B cell (primary cell): ENCODE data around the gene BCKDHA. TPM values are rescaled to one million over a fixed set of nuclear protein-coding genes. Genes with fewer than 3 reads are reported as not detected.
"Not testable (repeated sequence)": the region's sequence is repeated elsewhere in the genome, so short reads cannot be mapped to it uniquely, and the experiment has no call there.

Experiments used
- ATAC-seq: fragments of 200-7000 bp; cut with Tn5 transposase; one replicate; pipeline ENCODE4 v1.10.0; 2021; ENCODE audit warnings: low read depth, mild to moderate bottlenecking, moderate number of reproducible peaks, moderate library complexity
- CTCF ChIA-PET: fragments of 350-600 bp; sonication (Branson Sonifier 250); formaldehyde crosslinking; loops from one replicate; lab custom pipeline; 2021; ENCODE audit warnings: antibody characterized with exemption, inconsistent platforms; lab: Charles Lee
- POLR2A ChIA-PET: fragments of 350-600 bp; sonication (Branson Sonifier 250); formaldehyde crosslinking; loops from one replicate; lab custom pipeline; 2021; ENCODE audit warnings: antibody characterized with exemption; lab: Charles Lee
- DNase-seq: peaks from one replicate; pipeline ENCODE4 v3.0.0; 2013
- H2AFZ ChIP-seq: 2 replicates; pipeline ENCODE4 v1.6.1; 2012; ENCODE audit warnings: mild to moderate bottlenecking, low read depth, low read length; ENCODE audit not compliant: insufficient read depth, poor library complexity, severe bottlenecking
- H3K27ac ChIP-seq, 2 donors: 1 replicate in 1 of 2; 2 replicates in 1 of 2; pipeline ENCODE4 v1.5.1; 2012 to 2013; ENCODE audit warnings: low read length in 2 of 2, mild to moderate bottlenecking in 2 of 2, moderate library complexity in 1 of 2
- H3K27me3 ChIP-seq, 4 experiments: fragments of 200-600 bp in 1 of 4; sonication (generic) in 1 of 4; replicated peaks in 1 of 4; 1 replicate in 2 of 4; 2 replicates in 2 of 4; pipeline versions ENCODE4 v1.6.1 to v1.7.0; 2013 to 2016; ENCODE audit warnings: low read length in 3 of 4, mild to moderate bottlenecking in 2 of 4, mixed read lengths in 1 of 4, moderate library complexity in 1 of 4; ENCODE audit not compliant: insufficient read depth in 4 of 4, control insufficient read depth in 3 of 4; ENCODE audit errors: control extremely low read depth in 1 of 4
- H3K36me3 ChIP-seq, 2 experiments: replicated peaks in 1 of 2; 1 replicate in 1 of 2; 2 replicates in 1 of 2; pipeline versions ENCODE4 v1.6.1 to v1.7.1; 2013; ENCODE audit warnings: low read length in 1 of 2; ENCODE audit not compliant: insufficient read depth in 2 of 2, control insufficient read depth in 1 of 2; ENCODE audit errors: control extremely low read depth in 1 of 2, extremely low read depth in 1 of 2
- H3K4me1 ChIP-seq, 2 donors: fragments of 200-600 bp in 1 of 2; sonication (generic) in 1 of 2; 1 replicate in 1 of 2; 2 replicates in 1 of 2; pipeline versions ENCODE4 v1.5.1 to v1.6.1; 2013 to 2017; ENCODE audit warnings: low read length in 2 of 2; ENCODE audit not compliant: control insufficient read depth in 2 of 2, insufficient read depth in 2 of 2
- H3K4me2 ChIP-seq: replicated peaks from 2 replicates; pipeline ENCODE3; 2012; ENCODE audit warnings: mild to moderate bottlenecking, low read depth, low read length; ENCODE audit not compliant: poor library complexity, severe bottlenecking
- H3K4me3 ChIP-seq, 5 experiments: fragments of 200-600 bp in 1 of 5; sonication (generic) in 1 of 5; 1 replicate in 3 of 5; 2 replicates in 2 of 5; pipeline versions ENCODE4 v1.5.1 to v1.7.0; 2011 to 2016; ENCODE audit warnings: low read length in 4 of 5, mild to moderate bottlenecking in 4 of 5, low read depth in 2 of 5, control low read depth in 1 of 5, moderate library complexity in 1 of 5; ENCODE audit not compliant: insufficient read depth in 1 of 5; ENCODE audit errors: control extremely low read depth in 1 of 5, extremely low read depth in 1 of 5
- H3K79me2 ChIP-seq: fragments of 200-600 bp; sonication (generic); one replicate; pipeline ENCODE4 v1.6.0; 2016; ENCODE audit warnings: low read length; ENCODE audit not compliant: control insufficient read depth, insufficient read depth
- H3K9ac ChIP-seq: fragments of 200-600 bp; sonication (generic); 2 replicates; pipeline ENCODE4 v1.6.1; 2017; ENCODE audit warnings: mild to moderate bottlenecking, low read length, moderate library complexity
- H3K9me3 ChIP-seq, 3 donors: one replicate each; pipeline versions ENCODE4 v1.6.1 to v1.7.1; 2013; ENCODE audit warnings: low read length in 2 of 3; ENCODE audit not compliant: control insufficient read depth in 2 of 3, insufficient read depth in 1 of 3; ENCODE audit errors: control extremely low read depth in 1 of 3
- H4K20me1 ChIP-seq: 2 replicates; pipeline ENCODE4 v1.6.0; 2012; ENCODE audit warnings: mild to moderate bottlenecking, low read length; ENCODE audit not compliant: insufficient read depth, control insufficient read depth, poor library complexity, severe bottlenecking
- H3K27ac Mint-ChIP-seq: one replicate; pipeline ENCODE4 v1.8.0; 2021; ENCODE audit warnings: mixed read lengths
- H3K27me3 Mint-ChIP-seq: one replicate; pipeline ENCODE4 v1.8.0; 2021; ENCODE audit warnings: mixed read lengths
- H3K4me1 Mint-ChIP-seq: one replicate; pipeline ENCODE4 v1.8.0; 2021; ENCODE audit warnings: mixed read lengths
- H3K4me3 Mint-ChIP-seq: one replicate; pipeline ENCODE4 v1.8.0; 2021; ENCODE audit warnings: mixed read lengths
- H3K9me3 Mint-ChIP-seq: one replicate; pipeline ENCODE4 v1.8.0; 2022; ENCODE audit warnings: mixed read lengths; ENCODE audit not compliant: insufficient read depth
- EZH2 ChIP-seq: IDR thresholded peaks from 2 replicates; pipeline ENCODE4 v1.6.1; 2012; ENCODE audit warnings: borderline replicate concordance, low read depth, mild to moderate bottlenecking, moderate library complexity, low read length; ENCODE audit not compliant: insufficient read depth, poor library complexity, severe bottlenecking
- WGBS: methylation state at CpG from one replicate; pipeline ENCODE4 v1.1.5; 2013; ENCODE audit warnings: missing lambda C conversion rate; ENCODE audit not compliant: insufficient coverage; 5-methylcytosine and 5-hydroxymethylcytosine counted together
- intact Hi-C: fragments of 100-400 bp; cut with micrococcal nuclease; formaldehyde crosslinking; loops from one replicate; pipeline ENCODE4 v1.10.0; 2022
- polyA plus RNA-seq: library from polyadenylated mRNA; depleted of rRNA; stranded (reverse); fragments of >200 nt; gene quantifications from 2 replicates; pipeline ENCODE4 v1.2.3, GENCODE V29; 2012
- total RNA-seq, 2 donors: library from RNA; stranded (reverse); fragments of 120-200 nt in 1 of 2; gene quantifications; 1 replicate in 1 of 2; 2 replicates in 1 of 2; pipeline versions ENCODE4 v1.2.3 to v1.2.4, GENCODE V29; 2013 to 2022
- TF ChIP-seq, protein P1 (sequence below): fragments of 200-600 bp; IDR thresholded peaks from one replicate; pipeline ENCODE4 v1.8.0; 2022; ENCODE audit warnings: antibody characterized with exemption, mild to moderate bottlenecking

The BCKDHA gene
- total and polyA plus RNA-seq, 2 donors (not counting 1 experiment from before 2014, with no cell fraction given), result 20.6 to 39.7 TPM

DNA sequence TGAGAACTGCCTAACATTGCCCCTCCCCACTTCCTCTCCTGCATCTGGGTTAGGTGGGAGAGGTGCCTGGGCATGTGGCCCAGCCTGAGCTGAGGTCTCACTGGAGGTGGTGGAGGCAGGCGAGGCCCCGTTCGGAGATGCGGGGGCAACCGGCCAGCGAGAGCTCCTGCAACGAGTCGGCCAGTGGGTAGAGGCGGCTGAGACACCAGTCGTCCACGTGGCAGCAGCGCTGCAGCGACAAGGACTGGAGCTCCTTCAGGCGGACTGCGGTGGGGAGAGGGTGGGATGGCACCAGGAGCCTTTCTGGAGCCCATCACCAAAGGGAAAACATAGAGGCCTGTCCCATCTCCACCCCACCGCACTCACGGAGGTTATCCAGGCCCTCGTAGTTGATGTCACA is 35.6 kb downstream of the BCKDHA start:
- intact Hi-C loops, result no loop called here
- Histone ChIP-seq H3K27me3 (no peaks in the 10 kb centered on the region), H3K79me2 (no peaks in the 10 kb centered on the region), H3K4me2 (no peak overlapping the region), H4K20me1 (no peaks in the 10 kb centered on the region), H3K9ac (no peak overlapping the region), H3K4me1 (peaks cover 4% of the 10 kb centered on the region in 2 donors), H3K27ac (no peak overlapping the region), H2AFZ (no peak overlapping the region), H3K36me3 (peaks cover 0 to 47% of the 10 kb centered on the region in 2 experiments), H3K4me3 (no peak overlapping the region), H3K9me3 (no peaks in the 10 kb centered on the region)
- Mint-ChIP-seq H3K4me3 (no peak overlapping the region), H3K27ac (no peak overlapping the region), H3K27me3 (no peaks in the 10 kb centered on the region), H3K4me1 (peaks cover 9% of the 10 kb centered on the region), H3K9me3 (no peaks in the 10 kb centered on the region)
- ChIA-PET CTCF (interaction anchor here (0.7 kb wide), 1 partner anchor 229 kb away, joined by 6 read pairs; no protein-coding TSS in a partner anchor), POLR2A (no interaction called here)
- no peak for DNase-seq
- no peak for ATAC-seq
- TF ChIP-seq, protein P1, sequence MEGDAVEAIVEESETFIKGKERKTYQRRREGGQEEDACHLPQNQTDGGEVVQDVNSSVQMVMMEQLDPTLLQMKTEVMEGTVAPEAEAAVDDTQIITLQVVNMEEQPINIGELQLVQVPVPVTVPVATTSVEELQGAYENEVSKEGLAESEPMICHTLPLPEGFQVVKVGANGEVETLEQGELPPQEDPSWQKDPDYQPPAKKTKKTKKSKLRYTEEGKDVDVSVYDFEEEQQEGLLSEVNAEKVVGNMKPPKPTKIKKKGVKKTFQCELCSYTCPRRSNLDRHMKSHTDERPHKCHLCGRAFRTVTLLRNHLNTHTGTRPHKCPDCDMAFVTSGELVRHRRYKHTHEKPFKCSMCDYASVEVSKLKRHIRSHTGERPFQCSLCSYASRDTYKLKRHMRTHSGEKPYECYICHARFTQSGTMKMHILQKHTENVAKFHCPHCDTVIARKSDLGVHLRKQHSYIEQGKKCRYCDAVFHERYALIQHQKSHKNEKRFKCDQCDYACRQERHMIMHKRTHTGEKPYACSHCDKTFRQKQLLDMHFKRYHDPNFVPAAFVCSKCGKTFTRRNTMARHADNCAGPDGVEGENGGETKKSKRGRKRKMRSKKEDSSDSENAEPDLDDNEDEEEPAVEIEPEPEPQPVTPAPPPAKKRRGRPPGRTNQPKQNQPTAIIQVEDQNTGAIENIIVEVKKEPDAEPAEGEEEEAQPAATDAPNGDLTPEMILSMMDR, result no peak
- TF ChIP-seq EZH2, result no peak
- 98% methylated on average over 18 of the region's 18 CpGs for WGBS

DNA sequence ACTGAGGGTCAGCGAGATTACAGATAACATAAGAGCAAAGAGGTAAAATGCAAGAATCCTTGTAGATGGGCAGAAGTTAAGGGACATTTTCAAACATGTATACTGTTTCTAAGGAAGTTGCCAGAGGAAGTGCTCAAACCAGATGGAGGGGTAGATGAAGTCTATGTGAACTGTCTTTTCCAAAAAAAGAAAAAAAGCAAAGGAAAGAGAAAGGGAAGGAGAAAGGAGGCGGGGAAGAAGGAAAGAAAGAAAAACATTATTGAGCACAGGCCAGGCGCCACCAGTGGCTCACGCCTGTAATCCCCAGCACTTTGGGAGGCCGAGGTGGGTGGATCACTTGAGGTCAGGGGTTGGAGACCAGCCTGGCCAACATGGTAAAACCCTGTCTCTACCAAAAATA is 36.8 kb downstream of the BCKDHA start:
- no peak overlapping the region for H3K4me3 Mint-ChIP-seq
- no peaks in the 10 kb centered on the region for H3K9me3 Mint-ChIP-seq
- no peak overlapping the region for H3K27ac Mint-ChIP-seq

GRCh38 chr19:41435376-41435775 is 37.8 kb downstream of the BCKDHA start:
- Histone ChIP-seq H3K36me3 (peaks cover 0 to 43% of the 10 kb centered on the region in 2 experiments), H3K79me2 (peaks cover 11% of the 10 kb centered on the region), H3K4me1 (peaks cover 8 to 13% of the 10 kb centered on the region in 2 donors)
- H3K27me3 ChIP-seq, H2AFZ ChIP-seq, H4K20me1 ChIP-seq, H3K27ac Mint-ChIP-seq, DNase-seq, H3K9ac ChIP-seq, H3K4me3 Mint-ChIP-seq, H3K9me3 ChIP-seq, intact Hi-C loops, ATAC-seq, H3K27ac ChIP-seq, H3K4me3 ChIP-seq, H3K9me3 Mint-ChIP-seq, H3K4me2 ChIP-seq, H3K27me3 Mint-ChIP-seq: not testable (repeated sequence)
- H3K4me1 Mint-ChIP-seq, result peaks cover 11% of the 10 kb centered on the region
- CTCF ChIA-PET, result interaction anchor here (2.7 kb wide), 1 partner anchor 161 kb away, joined by 9 read pairs; no protein-coding TSS in a partner anchor
- WGBS, result 98% methylated on average over 9 of the region's 11 CpGs
- POLR2A ChIA-PET, result interaction anchor here (0.6 kb wide), 1 partner anchor 68 kb away, joined by 6 read pairs; no protein-coding TSS in a partner anchor

More for the DNA sequence above, 36.8 kb downstream of the BCKDHA start:
- no peak overlapping the region for H3K27ac ChIP-seq
- no peak overlapping the region for H3K9ac ChIP-seq
- H3K4me2 ChIP-seq, result no peak overlapping the region
- TF ChIP-seq, protein P1, result no peak
- no peak for TF ChIP-seq EZH2
- POLR2A ChIA-PET, result no interaction called here
- H2AFZ ChIP-seq, result no peak overlapping the region
- CTCF ChIA-PET, result interaction anchor here (2.7 kb wide), 1 partner anchor 162 kb away, joined by 9 read pairs; no protein-coding TSS in a partner anchor
- H3K27me3 Mint-ChIP-seq, result no peaks in the 10 kb centered on the region
- DNase-seq (no peak), ATAC-seq (no peak)
- H3K4me1 Mint-ChIP-seq, result peaks cover 11% of the 10 kb centered on the region
- H3K9me3 ChIP-seq, result no peaks in the 10 kb centered on the region
- no peaks in the 10 kb centered on the region for H4K20me1 ChIP-seq
- no peak overlapping the region for H3K4me3 ChIP-seq
- 88% methylated on average over 3 of the region's 5 CpGs for WGBS
- peaks cover 6 to 8% of the 10 kb centered on the region in 2 donors for H3K4me1 ChIP-seq
- H3K36me3 ChIP-seq, result peaks cover 0 to 43% of the 10 kb centered on the region in 2 experiments
- peaks cover 6% of the 10 kb centered on the region for H3K79me2 ChIP-seq
- intact Hi-C loops, result no loop called here
- no peaks in the 10 kb centered on the region for H3K27me3 ChIP-seq
